ENCODE measurements around the gene BICD2.
"Not testable (repeated sequence)": the region's sequence is repeated elsewhere in the genome, so short reads cannot be mapped to it uniquely, and the experiment has no call there.

The BICD2 gene

GRCh38 chr9:92764381-92764987, at the start of gene BICD2:
BICD2 (minus strand) TSS chr9:92764833; CDS start chr9:92764744, 89 bp downstream.
- no peak for DNase-seq (ENCODE audit: low read depth in 2 of 2)

- not testable (repeated sequence) for DNase-seq (ENCODE audit: low read depth in 2 of 2)
These were observed 45.1 kb upstream of the BICD2 start for GRCh38 chr9:92809629-92810326.

DNA sequence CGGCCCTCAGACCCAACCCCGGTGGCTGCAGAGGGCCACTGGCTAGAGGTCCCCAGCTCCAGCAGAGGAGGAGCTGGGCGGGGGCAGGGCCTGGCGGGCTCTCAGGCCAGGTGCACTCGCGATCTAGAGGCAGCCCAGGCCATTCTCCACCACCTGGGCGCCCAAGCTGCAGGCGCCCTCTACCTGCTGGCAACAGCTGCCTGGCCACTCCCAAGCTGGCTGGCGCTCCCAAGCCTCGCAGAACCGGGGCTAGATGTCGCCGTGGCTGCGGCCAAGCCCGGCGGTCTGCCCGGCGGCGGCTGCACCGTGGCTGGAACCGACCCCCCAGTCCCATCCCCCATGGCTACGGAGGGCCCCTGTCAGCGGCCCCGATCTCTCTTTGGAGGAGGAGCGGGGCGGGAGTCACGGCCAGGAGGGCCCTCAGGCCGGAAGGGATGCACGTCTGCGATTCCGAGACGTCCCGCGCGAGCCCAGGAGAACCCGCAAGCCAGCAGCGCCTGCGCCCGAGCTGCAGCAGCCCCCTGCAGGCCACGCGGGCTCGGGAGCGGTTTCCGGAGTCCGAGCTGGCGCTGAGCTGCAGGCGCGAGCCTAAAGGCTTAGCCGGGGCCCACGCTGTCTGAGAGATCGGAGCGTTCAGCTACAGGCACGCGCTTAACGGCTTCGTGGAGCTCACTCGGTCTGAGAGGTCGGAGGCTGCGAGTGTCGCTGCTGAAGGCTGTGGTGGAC, 44.3 kb upstream of the BICD2 start:
- DNase-seq (ENCODE audit: low read depth in 2 of 2): peak; percentile 39 to 47

GRCh38 chr9:92807757-92808725, 43.4 kb upstream of the BICD2 start:
- DNase-seq (ENCODE audit: low read depth in 2 of 2): no peak

- no peak for DNase-seq (ENCODE audit: low read depth in 2 of 2)
These were observed 42.6 kb upstream of the BICD2 start for GRCh38 chr9:92807031-92807756.

- DNase-seq (ENCODE audit: low read depth in 2 of 2): no peak
These were observed 40.1 kb upstream of the BICD2 start for GRCh38 chr9:92804727-92805126.

- DNase-seq (ENCODE audit: low read depth in 2 of 2): no peak
These were observed 33.7 kb upstream of the BICD2 start for GRCh38 chr9:92798358-92798757.

DNA sequence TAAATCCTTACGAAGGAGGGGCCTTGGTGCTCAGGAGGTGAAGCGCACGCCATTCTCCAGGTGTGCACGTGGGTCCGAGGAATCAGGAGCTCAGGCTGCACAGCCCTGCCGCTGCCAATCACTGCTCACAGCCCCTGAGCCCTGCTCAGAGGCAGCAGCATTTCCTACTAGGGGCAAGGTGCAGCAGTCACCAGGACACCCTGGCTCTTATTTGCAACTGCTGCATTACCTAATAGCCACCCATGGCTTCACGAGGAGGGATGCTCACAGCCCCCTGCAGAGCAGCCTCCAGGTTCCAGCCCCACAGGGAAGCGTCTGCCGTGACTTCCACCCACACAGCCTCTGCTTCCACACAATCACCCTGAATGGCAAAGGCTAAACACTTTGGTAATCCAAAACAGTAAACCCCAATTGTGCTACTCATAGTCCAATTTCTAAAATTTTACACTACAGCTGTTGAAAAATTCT, 31.7 kb upstream of the BICD2 start:
- DNase-seq (ENCODE audit: low read depth in 2 of 2): not testable (repeated sequence)

- DNase-seq (ENCODE audit: low read depth in 2 of 2): no peak
These were observed 31.1 kb upstream of the BICD2 start for GRCh38 chr9:92795598-92796336.

- no peak for DNase-seq (ENCODE audit: low read depth in 2 of 2)
These were observed 30.4 kb upstream of the BICD2 start for GRCh38 chr9:92795000-92795399.

- DNase-seq (ENCODE audit: low read depth in 2 of 2): no peak
These were observed 29.8 kb upstream of the BICD2 start for GRCh38 chr9:92794426-92794825.

- peak; percentile 34 to 44 for DNase-seq (ENCODE audit: low read depth in 2 of 2)
These were observed 26.2 kb upstream of the BICD2 start for GRCh38 chr9:92790542-92791527.

GRCh38 chr9:92786298-92786697, 21.7 kb upstream of the BICD2 start:
- DNase-seq (ENCODE audit: low read depth in 2 of 2): no peak

DNA sequence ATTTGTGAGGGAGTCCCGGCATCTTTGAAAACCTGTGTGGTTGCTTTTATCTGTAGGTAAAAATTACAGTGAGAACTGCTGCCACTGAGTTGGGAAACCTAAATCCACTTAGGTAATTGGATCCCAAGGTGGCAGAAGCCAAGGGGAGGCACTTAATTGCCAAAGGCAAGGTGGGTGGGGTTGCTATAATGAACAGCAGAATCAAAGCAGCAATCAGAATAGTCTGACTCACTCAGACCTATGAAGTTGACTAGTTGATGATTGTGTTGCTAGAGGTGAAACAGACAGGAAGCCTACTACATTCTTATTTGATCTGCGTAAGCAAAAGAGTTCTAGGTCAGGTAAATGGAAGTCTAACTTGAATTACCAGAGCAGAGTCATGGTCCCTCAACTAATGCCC, 17.3 kb upstream of the BICD2 start:
- DNase-seq (ENCODE audit: low read depth in 2 of 2): no peak

DNA sequence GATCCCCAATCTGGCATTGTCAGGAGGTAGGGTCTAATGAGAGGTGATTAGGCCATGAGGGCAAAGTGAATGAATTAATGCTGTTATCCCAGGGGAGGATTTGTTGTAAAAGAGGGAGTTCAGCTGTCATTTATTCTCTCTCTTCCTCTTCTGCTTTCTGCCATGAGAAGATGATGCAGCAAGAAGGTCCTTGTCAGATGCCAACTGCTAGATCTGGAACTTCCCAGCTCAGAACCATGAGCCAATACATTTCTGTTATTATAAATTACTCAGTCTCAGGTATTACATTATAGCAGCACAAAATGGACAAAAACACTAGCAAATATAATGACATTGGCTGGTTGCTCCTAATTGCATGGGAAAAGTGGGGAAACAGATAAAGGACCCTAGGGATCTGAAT, 15.6 kb upstream of the BICD2 start:
- DNase-seq (ENCODE audit: low read depth in 2 of 2): no peak

DNA sequence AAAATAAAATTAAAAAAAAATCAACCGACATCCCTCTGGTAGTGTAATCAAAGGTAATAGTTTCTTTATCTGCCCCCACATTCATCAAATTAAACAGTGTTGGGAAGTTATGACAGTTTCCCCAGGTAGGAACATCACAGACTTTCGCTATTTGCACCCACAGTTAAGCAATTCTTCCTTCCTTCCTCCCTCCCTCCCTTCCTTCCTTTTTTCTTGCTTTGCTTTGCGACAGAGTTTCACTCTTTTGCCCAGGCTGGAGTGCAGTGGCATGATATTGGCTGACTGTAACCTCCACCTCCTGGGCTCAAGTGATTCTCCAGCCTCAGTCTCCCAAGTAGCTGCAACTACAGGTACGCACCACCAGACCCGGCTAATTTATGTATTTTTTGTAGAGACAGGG, 10.8 kb upstream of the BICD2 start:
- DNase-seq (ENCODE audit: low read depth in 2 of 2): no peak

GRCh38 chr9:92774274-92774673, 9.6 kb upstream of the BICD2 start:
- no peak for DNase-seq (ENCODE audit: low read depth in 2 of 2)

- no peak for DNase-seq (ENCODE audit: low read depth in 2 of 2)
These were observed 9.2 kb upstream of the BICD2 start for GRCh38 chr9:92773810-92774209.

GRCh38 chr9:92771309-92771708, 6.7 kb upstream of the BICD2 start:
- no peak for DNase-seq (ENCODE audit: low read depth in 2 of 2)

Data from stimulated activated CD8-positive, alpha-beta memory T cell treated with anti-CD3 and anti-CD28 coated beads, Interleukin-15, amount 100 ng/mL, for 48 hours (primary cell).